Heart left ventricle (tissue), 13 donors: ENCODE results near the gene FGF14.

ENCODE experiments used
- CTCF ChIP-seq, 12 donors: fragments of 200-600 bp; sonication (generic) in 4 of 12; IDR thresholded peaks; one replicate each; pipeline versions ENCODE4 v1.5.0 to v1.8.0; 2018 to 2022; ENCODE audit warnings: antibody characterized with exemption in 12 of 12, mild to moderate bottlenecking in 5 of 12
- POLR2A ChIP-seq, 2 donors: fragments of 450-650 bp; IDR thresholded peaks; one replicate each; pipeline ENCODE4 v1.6.1; 2017; ENCODE audit warnings: antibody characterized with exemption in 2 of 2, mild to moderate bottlenecking in 2 of 2, moderate library complexity in 2 of 2
- donor health status: ischemic (EF 13 %, LVEDD 7.1; RV severe dilation, severe dysfunction).
- donor health status: DM: no; HTN: yes; CAD: no.
- donor health status: DM: no; HTN: no; CAD: no.
- donor health status: ischemic (EF 25% LVEDD 6.9; RV normal size, moderate dysfunction).
- donor health status: ischemic (EF 25% LVEDD 5.7; RV mildly dilated, moderate dysfunction).
- donor health status: ischemic (EF 35%, LVEDD 5.7; RV mildly dilated, moderate dysfunction).
- donor health status: nonischemic (EF 11% LVEDD 7.7; RV severe dilation, severe dysfunction).
- donor health status: DM: yes; HTN: yes; CAD: no.
- donor health status: PGD.
- donor health status: ischemic (EF 29% LVEDD 5.4; RV normal size, mild dysfunction).
- donor health status: nonischemic (EF 23%, LVEDD 6.1; RV moderate dilation, normal function).

- TF ChIP-seq POLR2A (IDR thresholded peaks at IDR 0.05) (no peak), CTCF (IDR thresholded peaks at IDR 0.05) (no peak)
Observed at GRCh38 chr13:101917475-101917810, 484.4 kb downstream of the FGF14 start.
